IMR-90 (cell line): ENCODE results near the gene ACSL4. TPM values are rescaled to one million over a fixed set of nuclear protein-coding genes. Genes with fewer than 3 reads are reported as not detected.
A peak's percentile ranks its signal among the peaks of the same experiment; 100 is the strongest.

ENCODE experiments used
- ATAC-seq: fragments of 200-7000 bp; cut with Tn5 transposase; 2 replicates; pipeline ENCODE4 v1.9.1; 2020; ENCODE audit warnings: low read depth, mild to moderate bottlenecking, moderate library complexity
- BruUV-seq: library from RNA; stranded (reverse); fragments of 400-500 nt; replicated peaks from 2 replicates; lab custom pipeline; 2021; lab: Mats Ljungman, UMichigan
- CTCF ChIA-PET: fragments of 300-600 bp; formaldehyde crosslinking; extraction: SDS; loops from one replicate; lab custom pipeline; 2021; ENCODE audit warnings: antibody characterized with exemption; lab: Yijun Ruan, JAX
- POLR2A ChIA-PET: fragments of 300-600 bp; sonication (Branson Sonifier 250); formaldehyde crosslinking; loops from one replicate; lab custom pipeline; 2022; ENCODE audit warnings: antibody characterized with exemption; ENCODE audit not compliant: unreplicated experiment; lab: Charles Lee
- DNase-seq: peaks from one replicate; pipeline ENCODE4 v3.0.0; 2013
- H2AFZ ChIP-seq: replicated peaks from 2 replicates; pipeline ENCODE3; 2013; ENCODE audit warnings: low read length, mild to moderate bottlenecking; ENCODE audit not compliant: poor library complexity
- H2AK5ac ChIP-seq: 2 replicates; pipeline ENCODE4 v1.6.1; 2013; ENCODE audit warnings: low read depth, low read length, inconsistent platforms
- H2AK9ac ChIP-seq: replicated peaks from 2 replicates; pipeline ENCODE3; 2013; ENCODE audit warnings: mild to moderate bottlenecking, low read depth, low read length, moderate library complexity; ENCODE audit not compliant: poor library complexity
- H2BK120ac ChIP-seq: 2 replicates; pipeline ENCODE4 v1.6.1; 2013; ENCODE audit warnings: low read depth, low read length, inconsistent platforms
- H2BK15ac ChIP-seq: 3 replicates; pipeline ENCODE4 v1.6.1; 2013; ENCODE audit warnings: low read depth, low read length, inconsistent platforms
- H2BK20ac ChIP-seq: 2 replicates; pipeline ENCODE4 v1.6.1; 2013; ENCODE audit warnings: low read depth, mild to moderate bottlenecking, inconsistent platforms, low read length, moderate library complexity
- H2BK5ac ChIP-seq: 2 replicates; pipeline ENCODE4 v1.6.1; 2013; ENCODE audit warnings: mild to moderate bottlenecking, low read depth, low read length, inconsistent platforms; ENCODE audit not compliant: poor library complexity, severe bottlenecking
- H3K14ac ChIP-seq: replicated peaks from 2 replicates; pipeline ENCODE4 v1.6.1; 2013; ENCODE audit warnings: low read depth, low read length, inconsistent platforms
- H3K18ac ChIP-seq: 2 replicates; pipeline ENCODE4 v1.6.1; 2013; ENCODE audit warnings: low read depth, low read length, control low read depth
- H3K23ac ChIP-seq: 2 replicates; pipeline ENCODE4 v1.6.1; 2013; ENCODE audit warnings: low read depth, low read length, inconsistent platforms
- H3K27ac ChIP-seq: 2 replicates; pipeline ENCODE4 v1.5.1; 2013; ENCODE audit warnings: mild to moderate bottlenecking, control low read depth, low read length; ENCODE audit not compliant: insufficient read depth
- H3K27me3 ChIP-seq: 2 replicates; pipeline ENCODE4 v1.6.1; 2013; ENCODE audit warnings: low read length; ENCODE audit not compliant: control insufficient read depth, insufficient read depth
- H3K36me3 ChIP-seq: 2 replicates; pipeline ENCODE4 v1.6.1; 2013; ENCODE audit warnings: low read length, mixed read lengths; ENCODE audit not compliant: control insufficient read depth, insufficient read depth
- H3K4ac ChIP-seq: 2 replicates; pipeline ENCODE4 v1.6.1; 2013; ENCODE audit warnings: low read depth, low read length, inconsistent platforms
- H3K4me1 ChIP-seq: 2 replicates; pipeline ENCODE4 v1.6.1; 2013; ENCODE audit warnings: low read length, mixed read lengths; ENCODE audit not compliant: control insufficient read depth, insufficient read depth
- H3K4me2 ChIP-seq: 2 replicates; pipeline ENCODE4 v1.6.1; 2013; ENCODE audit warnings: low read depth, mild to moderate bottlenecking, control low read depth, low read length, moderate library complexity
- H3K4me3 ChIP-seq: 2 replicates; pipeline ENCODE4 v1.5.1; 2013; ENCODE audit warnings: low read depth, mild to moderate bottlenecking, control low read depth, low read length, moderate library complexity; ENCODE audit not compliant: insufficient read depth
- H3K56ac ChIP-seq: 2 replicates; pipeline ENCODE4 v1.6.1; 2013; ENCODE audit warnings: low read length, inconsistent platforms; ENCODE audit not compliant: insufficient read depth; ENCODE audit errors: extremely low read depth
- H3K79me1 ChIP-seq, 2 experiments: 2 replicates each; pipeline ENCODE4 v1.6.1; 2013; ENCODE audit warnings: low read length in 2 of 2, inconsistent platforms in 1 of 2, low read depth in 1 of 2
- H3K9ac ChIP-seq: 2 replicates; pipeline ENCODE4 v1.6.1; 2013; ENCODE audit warnings: low read depth, low read length, control low read depth
- H3K9me1 ChIP-seq: 2 replicates; pipeline ENCODE4 v1.6.1; 2013; ENCODE audit warnings: low read length, inconsistent platforms; ENCODE audit not compliant: insufficient read depth
- H3K9me3 ChIP-seq: 2 replicates; pipeline ENCODE4 v1.6.1; 2013; ENCODE audit warnings: low read length; ENCODE audit not compliant: control insufficient read depth, insufficient read depth
- H4K20me1 ChIP-seq: 2 replicates; pipeline ENCODE4 v1.6.1; 2013; ENCODE audit warnings: low read length, inconsistent platforms; ENCODE audit not compliant: insufficient read depth
- H4K5ac ChIP-seq: 2 replicates; pipeline ENCODE4 v1.6.1; 2013; ENCODE audit warnings: mild to moderate bottlenecking, low read depth, low read length, control low read depth
- H4K8ac ChIP-seq, 2 experiments: 2 replicates each; pipeline ENCODE4 v1.6.1; 2013; ENCODE audit warnings: low read depth in 2 of 2, low read length in 2 of 2, control low read depth in 1 of 2, inconsistent platforms in 1 of 2
- H4K91ac ChIP-seq: 2 replicates; pipeline ENCODE4 v1.6.1; 2013; ENCODE audit warnings: low read depth, low read length, inconsistent platforms; ENCODE audit not compliant: insufficient read depth
- MAFK ChIP-seq: IDR thresholded peaks from 2 replicates; pipeline ENCODE4 v1.6.1; 2012; ENCODE audit warnings: low read depth, low read length, improper control_type of control experiment
- WGBS, 2 experiments: methylation state at CpG; one replicate each; pipeline versions ENCODE4 v1.1.5 to v1.1.7; 2013; ENCODE audit warnings: missing lambda C conversion rate in 2 of 2; ENCODE audit not compliant: insufficient read length in 1 of 2; ENCODE audit errors: extremely low coverage in 2 of 2; 5-methylcytosine and 5-hydroxymethylcytosine counted together
- dilution Hi-C: fragments of 300-500 bp; cut with HindIII; formaldehyde crosslinking; loops from one replicate; pipeline ENCODE4 v1.14.3; 2018; ENCODE audit warnings: low sequenced_read_pairs; ENCODE audit not compliant: unreplicated experiment
- in situ Hi-C: fragments of 300-500 bp; cut with MboI; formaldehyde crosslinking; loops from 3 replicates; pipeline ENCODE4 v1.14.3; 2019; ENCODE audit warnings: low sequenced_read_pairs, inconsistent platforms, mixed read lengths
- intact Hi-C: fragments of 100-400 bp; cut with micrococcal nuclease; formaldehyde crosslinking; loops from 2 replicates; pipeline ENCODE4 v1.10.0; 2022
- polyA plus RNA-seq, 3 experiments: library from polyadenylated mRNA; depleted of rRNA; stranded (reverse); fragments of >200 nt; gene quantifications; 2 replicates each; pipeline ENCODE4 v1.2.3, GENCODE V29; 2012; ENCODE audit warnings: low replicate concordance in 1 of 3
- total RNA-seq: library from RNA; depleted of rRNA; stranded (reverse); fragments of >200 nt; gene quantifications from 2 replicates; pipeline ENCODE4 v1.2.3, GENCODE V29; 2012
- TF ChIP-seq, protein P1 (sequence below): conservative IDR thresholded peaks from 2 replicates; pipeline ENCODE4 v1.5.1; 2012; ENCODE audit warnings: mild to moderate bottlenecking, low read depth, low read length, improper control_type of control experiment

The ACSL4 gene
- total and polyA plus RNA-seq, 2 of the 4 experiments (the other 2 are of a cell fraction) = 29.6 to 59.7 TPM

DNA sequence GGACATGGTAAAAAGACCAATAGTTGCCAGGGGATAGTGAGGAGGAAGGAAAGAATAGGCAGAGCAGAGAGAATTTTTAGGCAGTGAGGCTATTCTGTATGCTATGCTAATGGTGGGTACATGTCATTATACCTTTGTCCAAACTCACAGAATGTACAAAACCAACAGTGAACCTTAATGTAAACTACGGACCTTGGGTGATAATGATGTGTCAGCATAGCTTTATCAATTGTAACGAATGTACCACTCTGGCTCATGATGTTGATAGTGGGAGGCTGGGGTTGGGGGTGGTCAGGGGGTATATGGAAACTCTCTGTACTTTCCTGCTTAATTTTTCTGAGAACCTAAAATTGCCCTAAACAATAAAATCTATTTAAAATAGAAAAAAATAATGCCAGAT lies 37.7 kb upstream of the ACSL4 start:
- dilution Hi-C loops = no loop called here
- WGBS, 2 experiments = no CpG with 5 or more reads among the region's 2 CpGs
- Histone ChIP-seq H3K4ac (no peak overlapping the region), H3K9me1 (no peaks in the 10 kb centered on the region), H2BK120ac (no peak overlapping the region), H3K14ac (no peak overlapping the region), H3K36me3 (no peaks in the 10 kb centered on the region), H3K9ac (no peak overlapping the region), H2BK15ac (no peak overlapping the region), H3K9me3 (peaks cover 2% of the 10 kb centered on the region; the same call in 1 of the 2 replicates), H4K91ac (no peak overlapping the region), H3K27me3 (no peaks in the 10 kb centered on the region), H3K4me1 (0 out of 2 replicates have a peak, but pooled peaks cover 2% of the 10 kb centered on the region), H3K79me1 (no peaks in the 10 kb centered on the region), H4K5ac (no peak overlapping the region), H2BK20ac (no peak overlapping the region), H2AK5ac (no peak overlapping the region), H4K8ac (no peak overlapping the region), H2BK5ac (no peak overlapping the region), H4K20me1 (no peaks in the 10 kb centered on the region), H2AFZ (no peak overlapping the region), H3K23ac (no peak overlapping the region), H3K4me3 (no peak overlapping the region), H3K18ac (no peak overlapping the region), H2AK9ac (no peak overlapping the region), H3K27ac (no peak overlapping the region), H3K56ac (no peak overlapping the region), H3K4me2 (no peak overlapping the region)
- BruUV-seq = no TSS peak
- ATAC-seq (no peak), DNase-seq (no peak)
- POLR2A ChIA-PET = no interaction called here
- CTCF ChIA-PET = no interaction called here
- TF ChIP-seq MAFK = 0 out of 2 replicates have a peak, but pooled peaks have one; percentile 28
- TF ChIP-seq, protein P1, sequence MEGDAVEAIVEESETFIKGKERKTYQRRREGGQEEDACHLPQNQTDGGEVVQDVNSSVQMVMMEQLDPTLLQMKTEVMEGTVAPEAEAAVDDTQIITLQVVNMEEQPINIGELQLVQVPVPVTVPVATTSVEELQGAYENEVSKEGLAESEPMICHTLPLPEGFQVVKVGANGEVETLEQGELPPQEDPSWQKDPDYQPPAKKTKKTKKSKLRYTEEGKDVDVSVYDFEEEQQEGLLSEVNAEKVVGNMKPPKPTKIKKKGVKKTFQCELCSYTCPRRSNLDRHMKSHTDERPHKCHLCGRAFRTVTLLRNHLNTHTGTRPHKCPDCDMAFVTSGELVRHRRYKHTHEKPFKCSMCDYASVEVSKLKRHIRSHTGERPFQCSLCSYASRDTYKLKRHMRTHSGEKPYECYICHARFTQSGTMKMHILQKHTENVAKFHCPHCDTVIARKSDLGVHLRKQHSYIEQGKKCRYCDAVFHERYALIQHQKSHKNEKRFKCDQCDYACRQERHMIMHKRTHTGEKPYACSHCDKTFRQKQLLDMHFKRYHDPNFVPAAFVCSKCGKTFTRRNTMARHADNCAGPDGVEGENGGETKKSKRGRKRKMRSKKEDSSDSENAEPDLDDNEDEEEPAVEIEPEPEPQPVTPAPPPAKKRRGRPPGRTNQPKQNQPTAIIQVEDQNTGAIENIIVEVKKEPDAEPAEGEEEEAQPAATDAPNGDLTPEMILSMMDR = no peak
- in situ Hi-C loops = no loop called here
- intact Hi-C loops = no loop called here
